WI38 (cell line): ENCODE results near the gene STIM1.
A peak's percentile ranks its signal among the peaks of the same experiment; 100 is the strongest.

ENCODE experiments used
- H3K4me3 ChIP-seq: 2 replicates; pipeline ENCODE4 v1.5.1; 2011; ENCODE audit warnings: low read depth, mild to moderate bottlenecking, control low read depth, low read length
- CTCF ChIP-seq: IDR thresholded peaks from 2 replicates; pipeline ENCODE4 v1.5.1; 2012; ENCODE audit warnings: low read depth, mild to moderate bottlenecking, control low read depth, low read length

Gene STIM1

GRCh38 chr11:4066910-4067309 is 211.4 kb downstream of the STIM1 start:
- no peak overlapping the region for H3K4me3 ChIP-seq

GRCh38 chr11:4068962-4069361 is 213.5 kb downstream of the STIM1 start:
- no peak for TF ChIP-seq CTCF
- no peak overlapping the region for H3K4me3 ChIP-seq

More at GRCh38 chr11:4066910-4067309, 211.4 kb downstream of the STIM1 start:
- TF ChIP-seq CTCF: no peak

GRCh38 chr11:4071325-4071724 is 215.9 kb downstream of the STIM1 start:
- no peak for TF ChIP-seq CTCF
- H3K4me3 ChIP-seq: no peak overlapping the region

- no peak overlapping the region for H3K4me3 ChIP-seq
- no peak for TF ChIP-seq CTCF
Measured at GRCh38 chr11:4071914-4072313, 216.4 kb downstream of the STIM1 start.

- no peak overlapping the region for H3K4me3 ChIP-seq
- peak; percentile 54 for TF ChIP-seq CTCF
Measured at GRCh38 chr11:4072668-4073285, 217.3 kb downstream of the STIM1 start.

GRCh38 chr11:4074266-4074665 is 218.8 kb downstream of the STIM1 start:
- no peak overlapping the region for H3K4me3 ChIP-seq
- no peak for TF ChIP-seq CTCF

GRCh38 chr11:4076774-4077173 is 221.3 kb downstream of the STIM1 start:
- TF ChIP-seq CTCF: no peak
- H3K4me3 ChIP-seq: no peak overlapping the region
